ENCODE measurements around the gene SLC17A3.

Gene SLC17A3

GRCh38 chr6:25889877-25890853 is 16.1 kb upstream of the SLC17A3 start:
- ATAC-seq (no peak), DNase-seq (no peak)

- no peak for DNase-seq
- no peak for ATAC-seq
These were observed 14.6 kb upstream of the SLC17A3 start for GRCh38 chr6:25888626-25889025.

DNA sequence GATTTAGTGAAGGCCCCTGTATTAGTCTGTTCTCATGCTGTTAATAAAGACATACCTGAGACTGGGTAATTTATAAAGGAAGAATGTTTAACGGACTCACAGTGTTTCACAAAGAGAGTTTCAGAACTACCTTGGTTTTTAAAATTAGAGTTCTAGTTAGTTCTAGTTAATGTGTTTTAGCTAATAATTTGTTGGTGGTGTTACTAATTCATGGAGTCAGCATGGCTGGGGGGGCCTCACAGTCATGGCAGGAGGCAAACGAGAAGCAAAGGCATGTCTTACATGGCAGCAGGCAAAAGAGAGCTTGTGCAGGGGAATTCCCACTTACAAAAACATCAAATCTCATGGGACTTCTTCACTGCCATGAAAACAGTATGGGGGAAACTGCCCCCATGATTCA is 12.0 kb upstream of the SLC17A3 start:
- ATAC-seq: no peak
- no peak for DNase-seq

DNA sequence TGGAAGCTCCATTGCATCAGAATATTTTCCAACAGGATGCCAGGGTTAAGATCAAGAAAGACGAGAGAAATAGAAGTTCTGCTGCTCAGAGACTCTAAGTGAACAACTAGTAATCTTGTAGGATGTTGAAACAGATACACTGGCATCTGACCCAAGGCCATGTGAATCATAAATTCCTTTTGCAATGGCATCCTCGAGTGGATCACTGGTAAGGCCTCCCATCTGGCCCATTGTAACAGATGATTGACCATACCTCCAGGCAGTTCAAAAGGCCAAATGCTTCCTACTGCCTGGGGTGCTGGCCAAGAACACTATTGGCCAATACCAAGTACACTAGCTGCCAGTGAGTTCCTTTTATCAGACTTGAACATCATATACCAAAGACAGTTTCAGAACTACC is 9.9 kb upstream of the SLC17A3 start:
- DNase-seq (no peak), ATAC-seq (no peak)

- no peak for ATAC-seq
- DNase-seq: no peak
These were observed 9.5 kb upstream of the SLC17A3 start for GRCh38 chr6:25883536-25883935.

DNA sequence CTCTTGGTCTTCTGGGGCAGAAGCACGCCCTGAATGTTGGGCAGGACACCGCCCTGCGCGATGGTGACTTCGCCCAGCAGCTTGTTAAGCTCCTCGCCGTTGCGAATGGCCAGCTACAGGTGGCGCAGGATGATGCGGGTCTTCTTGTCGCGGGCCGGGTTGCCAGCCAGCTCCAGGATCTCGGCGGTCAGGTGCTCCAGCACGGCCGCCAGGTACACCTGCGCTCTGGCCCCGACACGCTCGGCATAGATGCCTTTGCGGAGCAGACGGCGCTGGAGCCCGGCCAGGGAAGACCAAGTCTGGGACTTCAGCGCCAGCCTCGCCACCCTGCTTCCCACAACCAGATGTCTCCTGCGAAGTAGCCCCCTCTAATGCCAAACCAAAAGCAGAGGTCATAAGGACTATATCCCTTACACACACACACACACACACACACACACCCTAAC is 8.0 kb upstream of the SLC17A3 start:
- DNase-seq: peak; percentile 15
- ATAC-seq: peak; percentile 49

GRCh38 chr6:25880601-25881000 is 6.6 kb upstream of the SLC17A3 start:
- DNase-seq (no peak), ATAC-seq (no peak)

GRCh38 chr6:25878721-25879322 is 4.8 kb upstream of the SLC17A3 start:
- no peak for DNase-seq
- no peak for ATAC-seq

- ATAC-seq (no peak), DNase-seq (no peak)
These were observed 2.0 kb upstream of the SLC17A3 start for GRCh38 chr6:25875926-25876602.

DNA sequence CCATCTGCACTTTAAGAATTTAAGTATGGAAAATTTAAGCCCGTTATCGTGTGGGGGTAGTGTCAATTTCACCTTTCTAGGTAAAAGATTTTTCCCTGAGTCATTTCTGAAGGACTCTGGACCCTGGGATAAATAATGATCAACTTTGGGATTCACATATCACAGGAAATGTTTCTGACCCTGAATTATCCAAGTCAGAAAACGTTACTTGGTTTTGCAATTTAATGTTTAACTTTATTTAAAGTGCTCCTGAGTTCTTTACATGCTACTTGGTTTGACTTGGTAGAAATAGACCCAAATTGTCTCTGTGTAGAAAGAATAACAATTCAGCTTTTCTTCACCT is 1.5 kb upstream of the SLC17A3 start:
- no peak for ATAC-seq
- DNase-seq: no peak

DNA sequence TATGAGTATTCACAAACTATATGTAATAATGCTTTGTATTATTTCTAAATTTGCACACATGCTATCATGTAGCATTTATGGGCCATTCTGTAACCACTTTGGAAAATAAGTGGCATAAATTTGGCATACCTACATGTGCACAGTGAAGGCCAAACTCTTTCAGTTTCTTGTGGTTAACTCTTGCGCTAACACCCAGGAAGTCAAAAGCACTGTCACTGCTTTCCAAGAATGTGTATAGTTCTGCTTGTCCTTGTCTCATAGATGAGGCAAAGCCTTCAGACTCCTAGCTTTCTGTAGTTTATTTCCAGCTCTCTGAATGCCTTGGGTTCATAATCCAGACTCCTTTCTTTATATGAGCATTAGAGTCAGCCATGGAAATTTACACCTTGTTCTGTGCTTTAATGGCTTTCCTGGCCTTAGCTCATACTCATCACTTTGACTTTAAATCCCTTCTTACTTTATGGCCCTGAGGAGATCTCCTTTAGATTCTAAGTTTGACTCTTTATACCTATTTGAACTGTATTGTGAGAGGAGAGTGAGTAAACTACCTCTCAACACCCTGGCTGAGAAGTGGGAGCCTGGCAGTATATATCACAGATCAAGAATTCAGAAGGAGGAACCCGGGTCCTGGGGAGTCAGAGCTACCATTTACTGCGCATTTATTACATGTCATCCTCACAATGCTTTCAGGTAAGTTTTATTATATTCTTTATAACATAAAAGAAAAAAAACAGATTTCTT is 949 bp upstream of the SLC17A3 start:
- ATAC-seq: no peak
- no peak for DNase-seq

- ATAC-seq (no peak), DNase-seq (no peak)
These were observed 1.2 kb downstream of the SLC17A3 start for GRCh38 chr6:25872814-25873213.

- ATAC-seq: no peak
- DNase-seq: no peak
These were observed 4.2 kb downstream of the SLC17A3 start for GRCh38 chr6:25869840-25870239.

DNA sequence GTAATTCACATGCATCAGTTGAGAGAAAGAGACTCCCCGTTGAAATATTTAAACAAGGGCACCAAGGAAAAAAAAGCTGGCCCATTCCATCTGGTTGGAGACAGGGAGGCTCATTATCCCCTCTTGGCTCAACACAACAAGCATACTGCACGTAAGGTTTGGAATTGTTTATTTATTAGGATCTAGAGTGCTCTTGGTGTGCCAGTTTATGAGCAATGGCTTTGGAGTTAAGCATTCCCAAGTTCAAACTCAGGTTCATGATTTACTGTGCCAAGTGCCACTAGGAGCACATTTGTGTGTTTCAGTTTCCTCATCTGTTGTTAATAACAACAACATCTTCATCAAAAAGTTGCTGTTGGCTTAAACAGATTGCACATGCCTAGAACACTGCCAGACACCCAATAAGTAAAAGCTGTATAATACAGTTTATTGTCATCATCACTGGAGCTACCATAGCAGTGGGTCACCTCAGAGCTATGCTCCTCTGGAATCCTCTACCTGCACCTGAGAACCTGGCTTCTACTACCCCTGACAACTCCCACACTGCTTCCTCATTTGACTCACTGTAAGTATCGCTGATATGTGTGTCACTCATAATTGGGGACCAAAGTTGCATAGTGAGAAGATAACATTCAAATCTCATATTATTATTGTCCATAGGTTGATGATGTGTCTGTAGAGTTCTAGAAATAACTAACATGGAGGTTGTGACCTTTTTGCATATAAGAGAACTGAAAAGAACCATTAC is 5.4 kb downstream of the SLC17A3 start:
- DNase-seq (no peak), ATAC-seq (no peak)

DNA sequence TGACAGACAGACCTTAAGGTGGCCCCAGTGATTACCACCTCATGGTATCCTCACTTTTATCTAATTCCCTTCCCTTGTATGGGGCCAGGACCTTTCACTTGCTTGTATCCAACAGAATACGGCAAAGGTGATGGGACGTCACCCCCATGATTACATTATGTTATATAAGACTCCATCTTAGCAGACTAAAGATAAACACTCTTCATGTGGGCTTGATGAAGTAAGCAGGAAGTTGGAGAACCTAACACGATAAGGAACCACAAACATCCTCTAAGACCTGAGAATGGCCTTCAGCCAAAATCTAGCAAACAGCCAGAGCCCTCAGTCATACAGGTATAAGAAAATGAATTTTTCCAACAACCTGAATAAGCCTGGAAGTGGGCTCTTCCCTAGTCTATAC is 8.0 kb downstream of the SLC17A3 start:
- DNase-seq (no peak), ATAC-seq (peak; percentile 19)

GRCh38 chr6:25863360-25863759 is 10.7 kb downstream of the SLC17A3 start:
- DNase-seq (no peak), ATAC-seq (no peak)

DNA sequence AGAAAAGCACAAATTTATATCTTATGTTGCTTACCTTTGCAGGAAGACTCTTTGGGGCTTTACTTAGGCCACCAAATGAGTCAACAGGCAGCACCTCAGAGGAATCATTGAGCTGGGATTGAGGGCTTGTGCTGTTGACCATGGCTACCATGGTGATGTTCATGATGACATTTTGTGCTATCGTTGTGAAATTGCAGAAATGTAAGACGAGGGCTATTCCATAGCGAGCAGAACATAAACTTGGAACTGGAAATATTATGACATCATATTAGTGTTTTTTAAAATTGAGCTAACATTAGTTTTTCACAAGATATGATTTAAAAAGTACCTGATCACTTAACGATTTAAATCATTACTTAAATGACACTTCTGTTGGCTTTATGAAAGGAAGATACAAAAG is 11.8 kb downstream of the SLC17A3 start:
- DNase-seq: no peak

GRCh38 chr6:25852756-25853155 is 21.3 kb downstream of the SLC17A3 start:
- ATAC-seq (no peak), DNase-seq (no peak)

More for the DNA sequence above, 11.8 kb downstream of the SLC17A3 start:
- no peak for ATAC-seq

DNA sequence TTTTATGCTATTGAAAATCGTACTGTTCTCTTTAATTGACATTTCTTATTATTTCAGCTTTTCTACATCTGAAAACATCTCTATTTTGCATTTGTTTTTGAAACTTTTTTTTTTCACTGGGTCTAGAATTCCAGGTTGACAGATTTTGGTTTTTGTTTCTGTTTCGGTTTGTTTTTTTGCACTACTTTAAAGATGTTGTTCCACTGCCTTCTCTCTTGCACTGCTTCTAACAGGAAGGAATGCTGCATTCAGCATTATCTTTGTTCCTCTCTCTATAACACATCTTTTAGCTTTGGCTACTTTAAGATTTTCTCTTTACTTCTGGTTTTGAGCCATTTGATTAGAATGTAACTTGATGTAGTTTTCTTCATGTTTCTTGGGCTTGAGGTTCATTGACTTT is 22.1 kb downstream of the SLC17A3 start:
- no peak for ATAC-seq
- DNase-seq: no peak

DNA sequence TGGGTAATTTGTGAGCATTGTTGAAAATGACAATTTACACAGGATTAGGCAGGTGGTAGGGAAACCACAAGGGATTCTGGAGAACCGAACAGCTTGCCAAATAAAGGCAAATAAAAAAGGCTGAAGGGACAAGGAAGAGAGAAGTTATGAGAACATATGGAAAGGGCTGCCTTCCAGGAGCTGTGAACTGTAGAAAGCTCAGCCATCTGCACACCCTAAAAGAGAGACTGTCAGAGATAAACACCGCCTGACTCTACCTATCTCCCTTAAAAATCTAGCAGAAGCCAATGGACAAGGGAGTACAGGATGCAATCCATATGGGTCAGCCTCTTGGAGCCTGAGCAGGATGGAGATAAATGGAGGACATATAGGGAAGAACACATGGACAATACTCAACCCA is 29.5 kb downstream of the SLC17A3 start:
- DNase-seq: no peak
- ATAC-seq: no peak

DNA sequence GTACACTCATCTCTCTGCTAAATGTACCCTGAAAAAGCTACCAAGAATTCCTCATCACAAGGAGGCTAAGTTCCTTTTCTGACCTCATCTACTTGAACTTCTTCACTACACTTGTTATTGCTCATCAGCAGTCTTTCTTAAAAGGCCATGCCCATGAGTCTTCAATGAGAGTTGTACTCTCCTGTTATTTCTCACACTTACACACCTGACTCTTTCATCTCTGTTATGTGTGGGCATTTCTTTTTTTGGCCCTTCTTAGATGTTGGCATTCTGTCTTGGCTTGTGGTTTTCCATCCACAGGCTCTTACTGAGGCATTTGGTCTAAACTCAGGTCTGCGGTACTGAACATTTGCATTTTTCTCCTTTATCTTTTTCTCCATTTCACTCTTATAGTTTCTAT is 31.5 kb downstream of the SLC17A3 start:
- DNase-seq (no peak), ATAC-seq (peak; percentile 92)
